ENCODE data around the gene OBSCN.

The OBSCN gene

DNA sequence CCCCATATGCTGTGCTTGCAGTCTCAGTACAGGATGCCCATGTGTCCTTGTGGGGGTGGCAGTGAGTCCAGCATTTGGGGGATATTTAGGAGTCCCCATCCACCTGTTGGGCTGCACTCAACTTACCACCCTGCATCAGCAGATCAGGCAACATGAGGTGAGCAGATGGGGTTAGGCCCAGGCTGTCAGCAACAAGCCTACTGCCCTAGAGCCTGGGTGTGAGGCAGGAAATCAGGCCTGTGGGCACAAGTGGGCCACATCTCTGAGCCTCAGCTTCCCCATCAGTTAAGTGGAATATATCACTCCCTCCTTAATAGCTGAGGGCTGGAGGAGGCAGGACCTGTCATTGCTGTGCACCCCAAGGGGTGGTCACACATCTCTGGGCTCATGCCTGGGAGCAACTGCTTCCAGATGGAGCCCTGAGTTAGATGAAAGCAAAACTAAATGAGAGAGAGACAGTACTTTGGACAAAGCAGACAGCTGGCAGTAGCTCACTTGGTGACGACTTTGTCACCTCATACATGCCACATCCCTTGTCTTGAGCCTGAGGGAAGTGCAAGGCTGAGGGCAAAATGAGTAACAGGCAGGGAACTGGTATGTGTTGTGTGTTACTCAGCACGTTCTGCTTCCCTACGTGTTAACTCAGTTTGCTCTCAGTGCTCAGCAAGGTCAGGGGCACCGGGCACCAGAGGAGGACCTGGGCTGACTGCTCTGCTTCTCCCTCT is 150.4 kb downstream of the OBSCN start:
- DNase-seq (ENCODE audit: low spot score), result no peak

DNA sequence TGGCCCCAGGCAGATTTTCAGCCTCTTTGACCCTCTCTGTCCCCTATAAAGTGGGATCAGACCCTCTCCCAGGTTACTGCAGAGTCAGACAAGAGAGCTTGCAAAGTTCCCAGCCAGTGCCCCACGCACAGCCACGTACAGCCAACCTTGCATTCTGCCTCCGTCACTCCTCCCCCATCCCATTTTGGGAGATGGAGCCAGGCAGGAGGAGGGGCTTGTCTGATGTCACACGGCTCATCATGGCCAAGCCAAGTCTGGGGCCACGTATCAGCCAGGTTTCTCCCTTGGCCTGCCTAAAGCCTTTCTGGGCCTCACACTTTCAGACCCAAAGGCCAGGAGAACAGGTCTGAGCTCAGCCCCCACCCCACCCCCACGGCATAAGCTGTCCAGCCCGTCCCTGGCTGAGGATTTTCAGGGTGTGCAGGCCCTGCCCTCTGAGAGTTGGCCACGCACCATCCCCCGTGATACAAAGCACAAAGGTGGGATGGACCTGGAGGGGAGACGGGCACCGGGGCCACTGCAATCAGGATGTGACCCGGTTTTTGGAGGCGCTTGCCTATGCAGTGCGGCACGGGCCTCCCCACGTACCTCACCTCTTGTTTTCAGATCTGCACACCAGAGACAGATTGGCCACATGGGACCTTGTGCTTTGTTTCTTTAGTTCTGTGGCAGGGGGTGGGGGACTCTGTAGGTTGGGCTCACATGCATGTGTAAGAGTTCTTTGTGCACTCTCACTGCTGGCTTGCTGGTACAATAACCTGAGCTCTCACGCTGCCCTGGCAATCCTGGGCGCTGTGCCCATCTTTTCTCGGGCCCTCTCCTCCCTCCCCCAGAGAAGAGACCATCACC is 151.1 kb downstream of the OBSCN start:
- no peak for DNase-seq (ENCODE audit: low spot score)

DNA sequence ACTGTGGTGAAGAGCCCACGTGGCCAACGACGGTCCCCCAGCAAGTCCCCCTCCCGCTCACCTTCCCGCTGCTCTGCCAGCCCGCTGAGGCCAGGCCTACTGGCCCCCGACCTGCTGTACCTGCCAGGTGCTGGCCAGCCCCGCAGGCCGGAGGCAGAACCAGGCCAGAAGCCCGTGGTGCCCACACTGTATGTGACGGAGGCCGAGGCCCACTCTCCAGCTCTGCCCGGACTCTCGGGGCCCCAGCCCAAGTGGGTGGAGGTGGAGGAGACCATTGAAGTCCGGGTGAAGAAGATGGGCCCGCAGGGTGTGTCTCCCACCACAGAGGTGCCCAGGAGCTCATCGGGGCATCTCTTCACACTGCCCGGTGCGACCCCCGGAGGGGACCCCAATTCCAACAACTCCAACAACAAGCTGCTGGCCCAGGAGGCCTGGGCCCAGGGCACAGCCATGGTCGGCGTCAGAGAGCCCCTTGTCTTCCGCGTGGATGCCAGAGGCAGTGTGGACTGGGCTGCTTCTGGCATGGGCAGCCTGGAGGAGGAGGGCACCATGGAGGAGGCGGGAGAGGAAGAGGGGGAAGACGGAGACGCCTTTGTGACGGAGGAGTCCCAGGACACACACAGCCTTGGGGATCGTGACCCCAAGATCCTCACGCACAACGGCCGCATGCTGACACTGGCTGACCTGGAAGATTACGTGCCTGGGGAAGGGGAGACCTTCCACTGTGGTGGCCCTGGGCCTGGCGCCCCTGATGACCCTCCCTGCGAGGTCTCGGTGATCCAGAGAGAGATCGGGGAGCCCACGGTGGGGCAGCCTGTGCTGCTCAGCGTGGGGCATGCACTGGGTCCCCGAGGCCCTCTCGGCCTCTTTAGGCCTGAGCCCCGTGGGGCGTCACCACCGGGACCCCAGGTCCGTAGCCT is 152.0 kb downstream of the OBSCN start:
- no peak for DNase-seq (ENCODE audit: low spot score)

DNA sequence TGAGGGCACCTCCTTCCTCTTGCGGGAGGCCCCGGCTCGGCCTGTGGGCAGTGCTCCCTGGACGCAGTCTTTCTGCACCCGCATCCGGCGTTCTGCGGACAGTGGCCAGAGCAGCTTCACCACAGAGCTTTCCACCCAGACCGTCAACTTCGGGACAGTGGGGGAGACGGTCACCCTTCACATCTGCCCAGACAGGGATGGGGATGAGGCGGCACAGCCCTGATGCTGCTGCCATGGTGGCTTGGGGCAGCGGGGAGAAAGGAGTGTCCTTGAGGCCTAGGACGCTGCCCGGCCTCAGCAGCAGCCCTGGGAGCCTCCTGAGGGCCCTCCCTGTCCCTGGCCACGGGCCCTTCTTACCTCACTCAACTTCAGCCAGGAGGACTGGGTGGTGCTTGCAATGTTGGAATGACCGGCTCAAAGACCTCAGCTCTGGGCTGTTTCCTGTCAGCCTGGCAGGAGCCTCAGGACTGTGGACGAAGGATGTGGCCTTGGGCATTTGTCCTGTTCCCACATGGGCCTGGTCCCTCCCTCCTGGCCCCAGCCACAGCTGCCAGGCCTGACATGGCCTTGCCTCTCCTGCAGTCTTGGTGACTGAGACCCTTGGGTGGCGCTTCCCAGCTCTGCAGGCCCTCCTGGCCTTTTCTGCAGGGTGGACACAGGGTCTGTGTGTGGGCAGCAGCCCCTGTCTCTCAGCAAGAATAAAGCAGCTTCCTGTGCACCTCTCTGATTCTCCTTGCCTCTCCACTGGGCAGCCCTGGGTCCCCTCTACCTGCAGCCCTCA is 152.9 kb downstream of the OBSCN start:
- DNase-seq (ENCODE audit: low spot score), result no peak

DNA sequence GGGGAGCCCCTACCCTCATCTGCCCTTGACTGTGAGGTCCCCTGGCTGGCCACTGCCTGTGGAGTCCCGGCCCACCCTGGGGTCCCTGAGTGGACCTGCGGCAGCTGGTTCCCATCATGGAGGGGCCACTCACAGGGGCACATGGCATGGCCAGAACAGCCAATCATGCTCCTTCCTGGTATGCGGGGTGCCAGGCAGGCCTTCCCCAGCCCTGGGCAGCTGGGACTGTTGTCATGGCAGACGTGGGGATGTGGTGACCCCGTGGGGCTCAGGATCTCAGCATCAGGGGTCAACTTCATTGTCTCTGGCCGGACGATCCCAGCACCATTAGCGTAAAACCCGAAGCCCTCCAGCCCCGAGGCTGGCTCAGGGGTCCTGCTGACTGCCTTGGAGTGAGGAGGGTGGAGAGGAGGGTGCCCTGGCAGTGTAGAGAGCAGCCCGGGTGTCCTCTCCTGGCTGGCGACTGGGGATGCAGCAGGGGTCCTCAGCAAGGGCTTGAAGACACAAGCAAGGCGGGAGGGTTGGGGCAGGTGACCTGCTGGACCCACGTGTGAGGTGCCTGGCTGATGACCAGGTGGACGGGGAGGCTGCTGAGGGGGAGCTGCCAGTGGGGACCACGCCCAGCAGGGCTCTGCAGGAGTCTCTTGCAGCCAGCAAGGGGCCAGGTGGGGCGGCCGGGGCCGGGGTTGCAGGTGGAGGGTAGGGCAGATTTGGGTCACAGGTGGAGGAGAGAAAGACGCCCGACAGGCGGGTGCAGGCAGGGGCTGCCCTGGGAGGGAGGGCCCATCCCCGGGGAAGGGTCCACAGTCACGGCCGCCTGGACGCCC is 153.7 kb downstream of the OBSCN start:
- DNase-seq (ENCODE audit: low spot score), result no peak

DNA sequence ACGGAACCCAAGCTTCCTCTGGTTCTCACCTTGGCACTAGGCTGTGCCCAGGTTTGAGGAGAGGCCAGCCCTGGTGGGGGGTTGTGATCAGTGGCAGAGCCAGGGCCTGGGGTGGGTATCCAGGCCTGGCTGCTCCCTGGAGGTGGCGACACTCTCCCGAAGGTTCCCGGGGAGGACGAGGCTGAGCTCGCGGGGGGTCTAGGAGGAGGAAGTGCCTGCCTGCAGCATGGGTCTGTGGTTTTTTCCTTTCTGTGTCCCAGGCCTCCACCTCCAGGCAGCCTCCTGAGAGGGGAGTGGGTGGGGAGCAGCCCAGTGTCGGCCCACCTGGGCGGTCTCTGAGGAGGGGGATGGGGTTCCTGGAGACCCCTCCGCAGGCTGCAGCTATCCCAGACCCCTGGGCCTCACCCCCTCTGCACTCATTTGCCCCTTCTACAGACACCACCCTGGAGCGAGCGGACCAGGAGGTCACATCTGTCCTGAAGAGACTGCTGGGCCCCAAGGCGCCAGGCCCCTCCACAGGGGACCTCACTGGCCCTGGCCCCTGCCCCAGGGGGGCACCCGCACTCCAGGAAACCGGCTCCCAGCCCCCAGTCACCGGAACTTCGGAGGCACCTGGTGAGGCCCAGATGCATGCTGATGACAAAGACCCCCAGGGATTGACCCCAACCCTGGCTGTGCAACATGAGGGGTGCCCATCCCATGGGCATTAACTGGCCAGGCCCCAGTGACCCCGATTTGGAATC is 154.5 kb downstream of the OBSCN start:
- no peak for DNase-seq (ENCODE audit: low spot score)

DNA sequence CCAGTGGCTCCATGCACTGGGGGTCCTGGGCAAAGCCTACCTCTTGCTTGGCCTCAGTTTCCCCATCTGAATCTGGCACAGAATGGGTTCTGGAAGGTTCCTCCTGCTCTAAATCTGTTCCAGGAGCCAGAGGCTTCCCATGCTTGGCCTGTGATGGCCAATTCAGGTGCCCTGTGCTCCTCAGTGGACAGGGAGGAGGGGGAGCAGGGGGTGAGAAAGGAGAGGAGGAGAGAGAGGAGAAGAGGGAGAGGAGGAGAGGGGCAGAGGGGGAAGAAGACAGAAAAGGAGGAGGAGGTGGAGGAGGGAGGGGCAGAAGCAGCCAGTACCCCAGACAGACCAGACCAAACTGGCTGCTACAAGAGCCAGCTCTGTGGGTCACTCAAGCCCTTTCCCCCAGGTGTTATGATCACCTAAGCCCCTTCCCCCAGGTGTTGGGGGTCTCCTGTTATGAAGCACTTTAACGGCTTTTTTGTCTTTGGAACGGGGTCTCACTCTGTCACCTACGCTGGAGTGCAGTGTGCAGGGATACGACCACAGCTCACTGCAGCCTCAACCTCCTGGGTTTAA is 155.1 kb downstream of the OBSCN start:
- DNase-seq (ENCODE audit: low spot score), result no peak

DNA sequence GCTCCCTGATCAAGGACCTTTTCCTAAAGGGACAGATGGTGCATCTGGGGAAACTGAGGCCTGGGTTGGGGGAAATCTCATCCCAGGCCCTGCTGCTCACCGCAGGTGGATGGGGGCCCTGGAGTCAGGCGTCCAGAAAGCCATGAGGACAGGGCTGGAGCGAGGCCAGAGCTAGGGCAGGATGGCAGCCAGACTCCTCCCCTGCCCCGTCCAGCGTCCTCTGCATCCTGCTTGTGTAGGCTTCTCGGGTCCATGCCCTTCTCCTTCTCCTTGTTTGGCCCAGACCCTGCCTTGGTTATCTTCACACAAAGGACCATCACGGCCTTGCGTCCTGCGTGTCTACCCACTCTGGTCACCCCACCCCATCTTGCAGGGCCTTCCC is 155.8 kb downstream of the OBSCN start:
- no peak for DNase-seq (ENCODE audit: low spot score)

DNA sequence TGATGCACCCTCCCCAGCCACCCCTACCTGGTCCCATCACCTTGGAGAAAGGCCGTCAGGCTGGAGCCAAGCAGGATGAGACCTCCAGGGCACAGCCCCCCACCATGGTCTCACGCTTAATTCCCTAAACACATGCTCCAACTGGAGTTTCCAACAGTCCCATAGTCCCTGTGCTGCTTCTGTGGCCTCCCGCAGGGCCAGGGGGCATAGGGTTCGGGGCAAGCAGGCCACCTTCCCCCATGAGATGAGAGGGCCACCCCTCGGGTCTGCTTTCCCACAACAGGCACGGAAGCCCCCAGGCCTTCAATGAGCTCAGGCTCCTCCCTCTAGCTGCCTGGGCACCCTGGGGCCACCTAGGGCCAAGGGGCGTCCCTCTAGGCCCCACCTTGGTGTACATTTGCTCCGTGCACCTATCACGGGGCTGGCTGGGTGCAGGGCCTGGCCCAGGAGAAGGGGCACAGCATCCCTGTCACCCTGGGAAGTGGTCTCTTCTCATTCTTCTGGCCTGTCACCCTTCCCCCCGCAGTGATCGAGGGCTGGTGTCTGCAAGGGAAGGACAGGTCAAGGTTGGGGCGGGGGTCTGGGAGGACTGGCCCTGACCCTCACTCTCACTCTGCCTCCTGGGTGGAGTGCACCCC is 156.3 kb downstream of the OBSCN start:
- no peak for DNase-seq (ENCODE audit: low spot score)

DNA sequence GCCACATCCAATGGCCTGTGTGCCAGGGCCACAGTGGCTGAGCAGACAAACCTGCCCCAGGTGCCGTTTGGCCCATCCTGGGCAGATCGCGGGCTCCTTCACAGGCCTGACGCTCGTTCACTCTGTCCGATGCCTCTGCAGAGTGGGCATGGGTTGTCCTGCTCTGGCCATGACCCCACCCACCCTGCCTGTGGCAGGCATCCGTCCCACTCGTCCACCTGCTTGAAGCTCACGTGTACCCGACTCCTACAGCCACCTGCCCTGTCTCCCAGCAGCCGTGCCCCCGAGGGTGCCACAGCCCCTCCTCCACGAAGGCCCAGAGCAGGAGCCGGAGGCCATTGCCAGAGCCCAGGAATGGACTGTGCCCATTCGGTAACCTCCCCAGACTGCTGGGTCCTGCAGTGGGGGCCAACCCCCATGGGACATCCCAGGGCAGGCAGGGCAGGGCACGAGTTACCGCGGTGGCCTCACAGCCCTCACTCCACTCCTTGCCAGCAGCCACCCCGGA is 156.9 kb downstream of the OBSCN start:
- no peak for DNase-seq (ENCODE audit: low spot score)

DNA sequence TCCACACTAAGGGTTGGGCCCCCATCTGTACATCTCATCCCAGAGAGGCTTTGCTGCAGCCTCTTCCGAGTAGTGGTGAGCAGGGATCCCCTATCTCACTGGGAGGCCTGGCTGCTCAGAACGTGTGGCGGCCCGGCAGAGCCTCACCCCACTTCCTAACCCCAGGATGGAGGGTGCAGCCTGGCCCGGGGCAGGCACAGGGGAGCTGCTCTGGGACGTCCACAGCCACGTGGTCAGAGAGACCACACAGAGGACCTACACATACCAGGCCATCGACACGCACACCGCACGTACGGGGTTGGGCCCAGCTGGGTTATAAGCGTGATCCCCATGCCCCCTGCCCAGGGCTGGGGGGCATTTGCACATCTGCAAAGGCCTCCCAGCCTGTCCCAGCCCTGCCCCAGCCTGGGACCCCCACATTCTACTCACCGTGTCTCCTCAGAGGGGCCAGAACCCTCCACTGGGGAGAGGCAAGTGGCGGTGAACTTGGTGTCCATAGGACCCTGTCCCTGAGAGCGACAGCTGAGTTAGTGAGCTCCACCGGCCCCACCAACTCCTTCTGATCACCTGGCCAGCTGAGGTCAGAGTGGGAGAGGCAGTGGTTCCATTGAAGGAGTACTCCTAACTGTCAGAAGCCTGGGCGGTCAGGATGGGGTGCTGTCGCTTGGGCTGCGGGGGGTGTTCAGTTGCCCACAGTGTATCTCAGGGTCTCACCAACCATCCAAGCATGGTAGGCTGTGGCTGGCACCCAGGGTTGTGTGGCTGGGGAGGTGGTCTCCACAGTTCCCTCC is 157.6 kb downstream of the OBSCN start:
- no peak for DNase-seq (ENCODE audit: low spot score)

DNA sequence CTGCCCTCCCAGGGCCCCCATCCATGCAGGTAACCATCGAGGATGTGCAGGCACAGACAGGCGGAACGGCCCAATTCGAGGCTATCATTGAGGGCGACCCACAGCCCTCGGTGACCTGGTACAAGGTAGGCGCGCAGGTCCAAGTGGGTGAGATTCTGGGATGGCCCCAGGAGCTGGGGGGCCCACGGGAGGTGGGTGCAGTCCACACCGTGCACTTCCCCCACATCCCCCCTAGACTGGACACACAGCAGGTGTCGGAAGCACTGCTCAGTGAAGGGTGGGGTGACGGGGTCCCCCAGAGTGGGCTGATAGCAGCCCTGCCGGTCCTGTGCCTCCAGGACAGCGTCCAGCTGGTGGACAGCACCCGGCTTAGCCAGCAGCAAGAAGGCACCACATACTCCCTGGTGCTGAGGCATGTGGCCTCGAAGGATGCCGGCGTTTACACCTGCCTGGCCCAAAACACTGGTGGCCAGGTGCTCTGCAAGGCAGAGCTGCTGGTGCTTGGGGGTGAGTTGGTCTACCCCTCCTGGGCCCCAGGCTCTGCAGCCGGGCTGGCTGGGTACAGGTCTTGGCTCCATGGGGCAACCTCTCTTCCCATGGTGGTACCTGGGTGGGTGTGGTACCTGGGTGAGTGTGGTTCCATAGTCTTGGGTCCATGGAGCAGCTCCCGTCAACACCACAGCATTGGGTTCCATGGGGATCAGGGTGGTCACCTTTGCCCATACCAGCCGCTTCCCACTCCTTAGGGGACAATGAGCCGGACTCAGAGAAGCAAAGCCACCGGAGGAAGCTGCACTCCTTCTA is 158.4 kb downstream of the OBSCN start:
- no peak for DNase-seq (ENCODE audit: low spot score)

DNA sequence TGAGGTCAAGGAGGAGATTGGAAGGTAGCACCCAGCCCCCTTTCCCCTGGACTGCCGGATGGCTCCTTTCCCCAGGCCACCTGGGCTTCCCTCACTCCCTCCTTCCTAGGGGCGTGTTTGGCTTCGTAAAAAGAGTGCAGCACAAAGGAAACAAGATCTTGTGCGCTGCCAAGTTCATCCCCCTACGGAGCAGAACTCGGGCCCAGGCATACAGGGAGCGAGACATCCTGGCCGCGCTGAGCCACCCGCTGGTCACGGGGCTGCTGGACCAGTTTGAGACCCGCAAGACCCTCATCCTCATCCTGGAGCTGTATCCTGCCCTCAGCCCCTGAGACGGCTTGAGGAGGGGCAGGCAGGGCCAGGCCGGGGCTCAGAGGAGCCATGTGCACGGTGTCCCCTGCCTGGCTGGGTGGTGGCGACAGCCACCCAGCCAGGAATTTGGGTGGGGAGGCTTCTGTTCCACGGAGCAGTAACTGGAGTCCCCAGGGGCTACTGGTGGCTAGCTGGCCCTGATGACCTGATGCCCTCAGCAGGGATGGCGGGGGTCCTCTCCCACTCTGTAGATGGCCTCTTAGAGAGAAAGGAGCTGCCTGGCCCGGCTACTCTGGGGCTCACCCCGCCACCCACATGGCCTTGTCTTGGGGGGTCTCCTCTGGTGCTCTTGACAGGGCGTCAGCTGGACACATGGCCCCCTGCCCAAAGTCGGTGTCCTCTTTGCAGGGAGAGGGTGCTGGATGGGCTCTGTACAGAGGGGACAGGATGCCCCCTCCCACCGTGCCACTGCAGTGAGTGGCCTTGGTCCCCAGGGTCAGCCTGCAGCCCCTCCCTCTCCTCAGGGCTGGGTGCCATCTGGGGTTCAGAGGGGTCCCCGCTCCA is 159.3 kb downstream of the OBSCN start:
- no peak for DNase-seq (ENCODE audit: low spot score)

DNA sequence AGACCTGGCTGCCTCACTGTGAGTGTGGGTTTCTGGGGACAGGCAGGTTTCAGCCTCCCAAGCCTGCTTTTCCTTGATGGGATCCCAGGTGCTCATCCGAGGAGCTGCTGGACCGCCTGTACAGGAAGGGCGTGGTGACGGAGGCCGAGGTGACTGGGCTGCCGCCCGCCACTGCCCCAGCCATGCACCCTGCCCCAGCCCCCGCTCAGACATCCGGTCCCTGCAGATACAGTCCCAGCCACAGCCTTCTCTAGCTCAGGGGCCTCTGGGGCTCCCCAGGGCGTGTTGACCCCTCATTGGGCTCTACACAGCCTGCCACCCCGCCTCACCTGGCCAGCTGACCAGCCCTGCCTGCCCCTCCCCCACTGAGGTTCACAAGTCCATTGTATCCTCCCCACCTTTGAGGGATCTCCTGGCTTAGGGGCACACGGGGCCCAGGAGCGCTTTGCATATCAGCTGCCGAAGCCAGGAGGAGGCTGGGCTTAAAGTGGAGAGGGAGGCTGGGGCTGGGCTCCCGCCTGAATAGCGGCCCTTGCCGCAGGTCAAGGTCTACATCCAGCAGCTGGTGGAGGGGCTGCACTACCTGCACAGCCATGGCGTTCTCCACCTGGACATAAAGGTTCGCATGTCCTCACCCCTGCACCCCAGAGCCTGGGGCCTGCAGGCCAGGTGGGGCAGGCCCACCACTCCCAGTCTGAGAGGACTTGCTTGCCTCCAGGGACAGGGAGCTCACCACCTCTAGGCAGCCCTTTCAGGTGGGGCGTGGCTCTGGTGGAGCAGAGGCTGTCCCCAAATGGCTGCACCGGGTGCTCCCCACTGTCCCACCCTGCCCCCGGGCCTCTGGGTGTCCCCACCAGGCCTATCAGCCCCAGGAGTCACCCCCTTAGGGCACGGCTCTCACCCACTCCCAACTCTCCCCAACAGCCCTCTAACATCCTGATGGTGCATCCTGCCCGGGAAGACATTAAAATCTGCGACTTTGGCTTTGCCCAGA is 160.3 kb downstream of the OBSCN start:
- peak; percentile 71 for DNase-seq (ENCODE audit: low spot score)

Data from iPS-NIHi11 (cell line).